HG03064 (cell line): ENCODE data around the gene PAQR7.
A peak's percentile ranks its signal among the peaks of the same experiment; 100 is the strongest.
"Not testable (repeated sequence)": the region's sequence is repeated elsewhere in the genome, so short reads cannot be mapped to it uniquely, and the experiment has no call there.

Source experiments
- ATAC-seq: cut with Tn5 transposase; IDR thresholded peaks from one replicate; pipeline ENCODE4 v1.9.1; 2021; ENCODE audit warnings: low read depth; ENCODE audit not compliant: unreplicated experiment

PAQR7 gene

GRCh38 chr1:25854554-25854953 is 21.0 kb downstream of the PAQR7 start:
- no peak for ATAC-seq

GRCh38 chr1:25848531-25848930 is 27.0 kb downstream of the PAQR7 start:
- ATAC-seq: no peak

GRCh38 chr1:25847929-25848328 is 27.6 kb downstream of the PAQR7 start:
- ATAC-seq: no peak

GRCh38 chr1:25845664-25846063 is 29.8 kb downstream of the PAQR7 start:
- ATAC-seq: no peak

- ATAC-seq: no peak
Observed at GRCh38 chr1:25844536-25845337, 30.8 kb downstream of the PAQR7 start.

- ATAC-seq: no peak
Observed at GRCh38 chr1:25843483-25843882, 32.0 kb downstream of the PAQR7 start.

GRCh38 chr1:25839808-25840207 is 35.7 kb downstream of the PAQR7 start:
- not testable (repeated sequence) for ATAC-seq

- ATAC-seq: no peak
Observed at GRCh38 chr1:25837262-25837875, 38.1 kb downstream of the PAQR7 start.

GRCh38 chr1:25836695-25837094 is 38.8 kb downstream of the PAQR7 start:
- ATAC-seq: no peak

GRCh38 chr1:25834894-25835293 is 40.6 kb downstream of the PAQR7 start:
- ATAC-seq: no peak

- no peak for ATAC-seq
Observed at GRCh38 chr1:25833158-25833557, 42.4 kb downstream of the PAQR7 start.

- no peak for ATAC-seq
Observed at GRCh38 chr1:25832336-25833037, 43.0 kb downstream of the PAQR7 start.

GRCh38 chr1:25831569-25832196 is 43.8 kb downstream of the PAQR7 start:
- no peak for ATAC-seq

- ATAC-seq: no peak
Observed at GRCh38 chr1:25829046-25829445, 46.5 kb downstream of the PAQR7 start.

GRCh38 chr1:25828491-25828890 is 47.0 kb downstream of the PAQR7 start:
- ATAC-seq: no peak

- no peak for ATAC-seq
Observed at GRCh38 chr1:25826571-25826970, 48.9 kb downstream of the PAQR7 start.

- ATAC-seq: no peak
Observed at GRCh38 chr1:25825605-25826004, 49.9 kb downstream of the PAQR7 start.

GRCh38 chr1:25821630-25822091 is 53.8 kb downstream of the PAQR7 start:
- no peak for ATAC-seq

GRCh38 chr1:25821112-25821476 is 54.4 kb downstream of the PAQR7 start:
- no peak for ATAC-seq

GRCh38 chr1:25820247-25821111 is 55.0 kb downstream of the PAQR7 start:
- peak; percentile 56 for ATAC-seq
